HG03064 (cell line): ENCODE measurements around the gene SP4.

ENCODE experiments used
- ATAC-seq: cut with Tn5 transposase; IDR thresholded peaks from one replicate; pipeline ENCODE4 v1.9.1; 2021; ENCODE audit warnings: low read depth; ENCODE audit not compliant: unreplicated experiment

The SP4 gene

DNA sequence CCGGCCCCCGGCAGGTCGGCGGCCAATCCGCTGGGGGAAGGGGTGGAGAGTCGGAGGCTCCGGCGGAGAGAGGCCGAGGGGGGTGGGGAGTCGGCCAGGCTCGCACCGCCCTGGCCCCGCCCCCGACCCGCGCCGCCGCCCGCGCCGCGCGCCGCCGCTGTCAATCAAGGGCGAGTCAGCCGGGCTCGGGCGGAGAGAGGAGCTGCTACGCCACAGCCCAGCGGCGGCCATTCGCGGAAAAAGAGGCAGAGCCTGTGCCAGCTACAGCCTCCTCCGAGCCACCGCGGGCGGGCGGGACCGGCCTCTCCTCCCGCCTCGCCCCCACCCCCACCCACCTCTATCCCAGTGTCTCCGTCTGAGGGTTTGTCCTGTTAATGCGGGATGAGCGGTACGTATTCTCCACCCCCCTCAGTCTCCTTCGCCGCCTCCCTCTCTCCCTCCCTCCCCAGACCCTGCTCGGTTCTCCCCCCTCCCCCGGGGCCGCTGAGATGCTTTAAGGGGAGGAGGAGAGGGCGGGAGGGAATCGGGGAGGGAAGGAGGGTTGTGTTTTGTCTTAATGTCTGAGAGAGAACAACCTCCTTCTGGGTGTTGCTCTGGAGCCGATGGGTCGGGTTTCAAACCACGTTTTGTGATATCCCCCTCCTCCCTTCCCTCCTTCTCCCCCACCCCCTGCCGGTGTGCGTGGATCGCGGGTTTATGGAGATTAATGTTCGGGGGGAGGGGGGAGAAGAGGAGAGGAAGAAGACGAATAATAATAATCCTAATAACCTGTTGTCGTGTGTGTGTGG, at the start of gene SP4:
Gene SP4 (plus strand): TSS at position 213 of the 788 bp plus-strand sequence. CDS start 169 bp downstream, at position 382.
- peak; percentile 69 for ATAC-seq

GRCh38 chr7:21383227-21384220, 44.4 kb upstream of the SP4 start:
- ATAC-seq = peak; percentile 87

GRCh38 chr7:21393937-21394336, 33.9 kb upstream of the SP4 start:
- ATAC-seq = no peak

DNA sequence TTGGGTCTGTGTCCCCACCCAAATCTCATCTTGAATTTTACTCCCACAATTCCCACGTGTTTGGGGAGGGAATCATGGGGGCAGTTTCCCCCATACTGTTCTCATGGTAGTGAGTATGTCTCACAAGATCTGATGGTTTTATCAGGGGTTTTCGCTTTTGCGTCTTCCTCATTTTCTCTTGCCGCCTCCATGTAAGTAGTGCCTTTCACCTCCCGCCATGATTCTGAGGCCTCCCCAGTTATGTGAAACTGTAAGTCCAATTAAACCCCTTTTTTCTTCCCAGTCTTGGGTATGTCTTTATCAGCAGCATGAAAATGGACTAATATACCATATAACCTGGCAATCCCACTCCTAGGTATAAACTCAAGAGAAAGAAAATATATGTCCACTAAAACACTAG, 25.9 kb upstream of the SP4 start:
- ATAC-seq = no peak

GRCh38 chr7:21407796-21408480, 19.9 kb upstream of the SP4 start:
- no peak for ATAC-seq

DNA sequence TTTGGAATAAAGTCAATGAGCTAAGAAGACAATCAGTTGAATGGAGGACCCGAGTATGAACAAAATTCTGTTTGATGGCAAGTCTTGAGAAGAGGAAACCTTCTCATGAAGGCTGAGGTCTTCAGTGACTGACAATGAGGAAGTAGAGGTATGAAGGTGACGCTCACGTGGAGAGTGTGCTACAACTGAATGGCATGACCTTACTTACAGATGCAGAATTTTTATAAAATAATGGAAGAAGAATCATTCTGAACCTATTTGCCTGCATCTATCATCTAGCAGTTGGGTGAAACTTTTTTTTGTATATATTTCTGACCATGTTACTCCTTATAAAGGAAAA, 19.4 kb upstream of the SP4 start:
- no peak for ATAC-seq

- ATAC-seq = peak; percentile 57
Measured at GRCh38 chr7:21412410-21412851, 15.5 kb upstream of the SP4 start.

- ATAC-seq = no peak
Measured at GRCh38 chr7:21412957-21413356, 14.9 kb upstream of the SP4 start.

- no peak for ATAC-seq
Measured at GRCh38 chr7:21413502-21413901, 14.4 kb upstream of the SP4 start.

DNA sequence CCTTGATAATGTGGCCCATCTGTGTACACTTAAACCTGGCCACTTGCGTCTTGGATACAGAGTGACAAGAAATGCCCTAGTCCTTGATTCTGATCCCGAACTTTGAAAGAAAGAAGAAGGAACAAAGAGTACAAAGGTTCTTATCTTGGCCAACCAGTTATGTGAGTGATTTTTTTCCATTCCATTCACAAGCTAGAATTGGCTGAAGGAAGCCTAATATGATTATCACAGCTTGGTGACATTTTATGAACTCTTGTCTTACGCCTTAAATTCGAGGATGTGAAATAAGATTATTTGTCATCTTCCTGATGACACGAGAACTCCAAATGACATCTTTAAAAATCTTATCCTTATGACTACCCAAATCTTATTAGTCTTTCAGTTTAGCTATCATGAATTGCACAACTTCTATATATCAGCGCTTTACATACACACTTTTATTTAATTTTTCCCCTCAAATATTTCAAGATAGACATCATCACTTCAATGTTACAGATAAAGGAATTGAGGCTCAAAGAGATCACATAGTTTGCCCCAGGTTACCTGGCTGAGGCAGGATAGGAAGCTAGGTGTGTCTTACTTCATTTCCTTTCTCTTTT, 13.0 kb upstream of the SP4 start:
- ATAC-seq = no peak

GRCh38 chr7:21417647-21418046, 10.2 kb upstream of the SP4 start:
- ATAC-seq = no peak

DNA sequence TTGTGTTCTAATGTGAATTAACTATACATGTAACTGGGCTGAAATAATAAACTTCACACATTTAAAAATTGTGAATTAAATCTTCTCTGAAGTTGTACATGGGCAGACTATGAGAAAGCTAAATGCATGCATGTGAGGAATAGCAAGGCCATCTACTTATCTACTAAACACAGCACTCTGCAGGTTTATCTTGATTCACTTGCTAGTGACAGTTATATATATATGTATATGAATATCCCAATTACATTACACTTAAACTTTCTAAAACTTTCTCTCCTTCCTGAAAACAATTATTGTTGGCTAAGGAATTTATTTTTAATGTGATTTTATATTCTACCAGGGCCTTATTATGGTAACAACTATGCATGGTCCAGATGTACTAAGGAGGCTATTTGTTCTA, 5.1 kb upstream of the SP4 start:
- ATAC-seq = no peak

DNA sequence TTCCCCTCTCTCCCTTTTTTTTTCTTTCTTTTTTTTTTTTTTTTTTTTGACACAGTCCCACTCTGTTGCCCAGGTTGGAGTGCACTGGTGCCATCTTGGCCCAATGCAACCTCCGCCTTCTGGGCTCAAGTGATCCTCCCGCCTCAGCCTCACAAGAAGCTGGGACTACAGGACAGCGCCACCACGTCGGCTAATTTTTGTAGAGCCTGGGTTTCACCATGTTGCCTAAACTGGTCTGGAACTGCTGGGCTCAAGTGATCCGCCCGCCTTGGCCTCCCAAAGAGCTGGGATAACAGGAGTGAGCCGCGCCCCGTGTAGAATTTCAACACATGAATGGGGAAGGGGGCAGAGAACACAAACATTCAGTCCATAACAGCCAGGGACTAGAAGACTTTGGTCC, 2.6 kb upstream of the SP4 start:
- no peak for ATAC-seq

- ATAC-seq = no peak
Measured at GRCh38 chr7:21426286-21427181, 1.3 kb upstream of the SP4 start.

DNA sequence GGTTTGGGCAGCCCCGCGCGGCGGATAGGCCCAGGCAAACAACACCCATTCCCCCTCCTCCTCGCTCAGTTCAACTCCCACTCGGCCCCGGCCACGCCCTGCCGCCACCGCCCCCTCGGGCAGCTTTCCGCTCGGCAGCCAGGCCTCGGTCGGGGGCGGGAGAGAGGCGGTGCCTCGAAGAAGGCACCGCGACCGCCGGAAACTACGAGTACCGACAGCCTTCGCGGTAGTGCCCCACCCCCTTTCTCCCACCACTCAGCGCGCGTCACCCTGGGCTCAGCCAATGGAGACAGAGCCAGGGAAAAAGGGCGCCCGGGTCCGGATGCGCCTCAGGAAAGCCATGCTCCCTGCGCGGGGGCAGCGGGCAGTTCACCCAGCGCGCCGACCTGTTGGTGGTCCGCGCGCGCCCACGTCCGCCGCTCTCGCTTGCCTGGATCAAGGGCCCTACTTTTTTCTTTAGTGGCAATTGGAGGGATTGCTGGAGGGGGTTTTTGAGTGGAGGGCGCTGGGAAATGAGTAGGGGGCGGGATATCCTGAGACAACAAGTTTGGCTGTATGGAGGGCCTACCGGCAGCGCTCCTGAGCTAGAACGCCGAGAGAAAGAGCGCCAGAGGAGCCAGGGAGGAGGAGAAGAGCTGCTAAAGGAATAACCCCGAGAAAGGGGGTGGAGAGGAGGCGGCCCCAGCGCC, 557 bp upstream of the SP4 start:
- ATAC-seq = peak; percentile 76

GRCh38 chr7:21428659-21428941, 717 bp downstream of the SP4 start:
- no peak for ATAC-seq

- ATAC-seq = no peak
Measured at GRCh38 chr7:21429021-21429420, 1.1 kb downstream of the SP4 start.

GRCh38 chr7:21429786-21430574, 2.1 kb downstream of the SP4 start:
- ATAC-seq = no peak
